ENCODE data around the gene STXBP1.

Gene STXBP1

GRCh38 chr9:127705577-127706379 is 93.7 kb downstream of the STXBP1 start:
- TF ChIP-seq CTCF (IDR thresholded peaks at IDR 0.05; ENCODE audit: low read length, missing control alignments), result no peak

GRCh38 chr9:127706836-127707241 is 94.8 kb downstream of the STXBP1 start, which contains the start of gene CFAP157:
Gene CFAP157, plus strand, starts transcription at chr9:127706988. Its CDS starts 44 bp downstream, at chr9:127707032.
- DNase-seq (ENCODE audit: low read depth), result peak; percentile 18
- H3K4me3 ChIP-seq (replicated peaks; ENCODE audit: low read depth, low read length), result no peak within 1 kb of the TSS
- TF ChIP-seq CTCF (IDR thresholded peaks at IDR 0.05; ENCODE audit: low read length, missing control alignments), result no peak

More at GRCh38 chr9:127705577-127706379, 93.7 kb downstream of the STXBP1 start:
- no peak overlapping the region for H3K4me3 ChIP-seq (replicated peaks; ENCODE audit: low read depth, low read length)
- no peak for DNase-seq (ENCODE audit: low read depth)

- no peak for TF ChIP-seq CTCF (IDR thresholded peaks at IDR 0.05; ENCODE audit: low read length, missing control alignments)
- DNase-seq (ENCODE audit: low read depth), result no peak
- no peak overlapping the region for H3K4me3 ChIP-seq (replicated peaks; ENCODE audit: low read depth, low read length)
Observed at GRCh38 chr9:127707766-127708165, 95.7 kb downstream of the STXBP1 start.

GRCh38 chr9:127708952-127709587 is 97.0 kb downstream of the STXBP1 start:
- no peak overlapping the region for H3K4me3 ChIP-seq (replicated peaks; ENCODE audit: low read depth, low read length)

GRCh38 chr9:127710204-127710783 is 98.2 kb downstream of the STXBP1 start:
- H3K4me3 ChIP-seq (replicated peaks; ENCODE audit: low read depth, low read length), result no peak overlapping the region
- DNase-seq (ENCODE audit: low read depth), result no peak
- TF ChIP-seq CTCF (IDR thresholded peaks at IDR 0.05; ENCODE audit: low read length, missing control alignments), result no peak

More at GRCh38 chr9:127708952-127709587, 97.0 kb downstream of the STXBP1 start:
- DNase-seq (ENCODE audit: low read depth), result no peak
- TF ChIP-seq CTCF (IDR thresholded peaks at IDR 0.05; ENCODE audit: low read length, missing control alignments), result no peak

GRCh38 chr9:127711226-127711701 is 99.2 kb downstream of the STXBP1 start:
- no peak for DNase-seq (ENCODE audit: low read depth)
- H3K4me3 ChIP-seq (replicated peaks; ENCODE audit: low read depth, low read length), result no peak overlapping the region
- no peak for TF ChIP-seq CTCF (IDR thresholded peaks at IDR 0.05; ENCODE audit: low read length, missing control alignments)

All from fibroblast of pulmonary artery (primary cell).